ENCODE data around the gene LY6G6D.

- no peak for TF ChIP-seq IRF1 (CRISPR knock-in tag; IDR thresholded peaks at IDR 0.05)
- no peak for TF ChIP-seq OVOL2 (CRISPR knock-in tag; IDR thresholded peaks at IDR 0.05; ENCODE audit: borderline replicate concordance)
- TF ChIP-seq PREB (CRISPR knock-in tag; IDR thresholded peaks at IDR 0.05; ENCODE audit: borderline replicate concordance) = no peak
- no peak for TF ChIP-seq CTCF (IDR thresholded peaks at IDR 0.05)
- TF ChIP-seq GABPB1 (CRISPR knock-in tag; IDR thresholded peaks at IDR 0.05) = no peak
- TF ChIP-seq TCF7 (CRISPR knock-in tag; IDR thresholded peaks at IDR 0.05; ENCODE audit: low read depth) = no peak
- no peak for TF ChIP-seq KAT7 (CRISPR knock-in tag; IDR thresholded peaks at IDR 0.05; ENCODE audit: borderline replicate concordance)
- TF ChIP-seq ELF4 (CRISPR knock-in tag; IDR thresholded peaks at IDR 0.05; ENCODE audit: low read depth) = no peak
- TF ChIP-seq USF1 (CRISPR knock-in tag; IDR thresholded peaks at IDR 0.05) = no peak
Observed at GRCh38 chr6:31690231-31691077, 24.7 kb upstream of the LY6G6D start.

Measured in WTC11 (cell line).